NCI-H446 (cell line): ENCODE measurements around the gene RGS17.
"Not testable (repeated sequence)": the region's sequence is repeated elsewhere in the genome, so short reads cannot be mapped to it uniquely, and the experiment has no call there.

Experiments used
- DNase-seq, 2 experiments: peaks; one replicate each; lab custom pipeline; 2025; lab: John Stamatoyannopoulos, UW

The RGS17 gene

GRCh38 chr6:153031335-153031955, 99.6 kb downstream of the RGS17 start:
- no peak for DNase-seq

GRCh38 chr6:153028963-153029362, 102.1 kb downstream of the RGS17 start:
- DNase-seq, result no peak

GRCh38 chr6:153028286-153028685, 102.8 kb downstream of the RGS17 start:
- no peak for DNase-seq

- no peak for DNase-seq
Measured at GRCh38 chr6:153027480-153027879, 103.6 kb downstream of the RGS17 start.

- DNase-seq, result no peak
Measured at GRCh38 chr6:153024709-153025017, 106.4 kb downstream of the RGS17 start.

- peak; percentile 20 to 56 for DNase-seq
Measured at GRCh38 chr6:153023977-153024708, 106.9 kb downstream of the RGS17 start.

GRCh38 chr6:153018355-153018754, 112.7 kb downstream of the RGS17 start:
- DNase-seq, result no peak

- no peak for DNase-seq
Measured at GRCh38 chr6:153016846-153017245, 114.2 kb downstream of the RGS17 start.

GRCh38 chr6:153015094-153015640, 115.9 kb downstream of the RGS17 start:
- no peak for DNase-seq

GRCh38 chr6:153013438-153013837, 117.6 kb downstream of the RGS17 start:
- no peak for DNase-seq

- DNase-seq, result no peak
Measured at GRCh38 chr6:153012856-153013255, 118.2 kb downstream of the RGS17 start.

- no peak for DNase-seq
Measured at GRCh38 chr6:153003366-153003690, 127.8 kb downstream of the RGS17 start.

- peak; percentile 80 to 94 for DNase-seq
Measured at GRCh38 chr6:153002613-153003365, 128.3 kb downstream of the RGS17 start, which contains the start of gene MTRF1L. MTRF1L (minus strand) TSS chr6:153002709; CDS start chr6:153002685, 24 bp downstream.

- no peak for DNase-seq
Measured at GRCh38 chr6:153001767-153002612, 129.1 kb downstream of the RGS17 start.

- DNase-seq, result not testable (repeated sequence)
Measured at GRCh38 chr6:153000790-153001189, 130.3 kb downstream of the RGS17 start.

GRCh38 chr6:153000243-153000642, 130.8 kb downstream of the RGS17 start:
- DNase-seq, result no peak

GRCh38 chr6:152999538-152999937, 131.5 kb downstream of the RGS17 start:
- not testable (repeated sequence) for DNase-seq

- no peak for DNase-seq
Measured at GRCh38 chr6:152993847-152994246, 137.2 kb downstream of the RGS17 start.

- DNase-seq, result no peak
Measured at GRCh38 chr6:152993431-152993830, 137.7 kb downstream of the RGS17 start.

GRCh38 chr6:152986978-152987377, 144.1 kb downstream of the RGS17 start:
- DNase-seq, result no peak

GRCh38 chr6:152985300-152985699, 145.8 kb downstream of the RGS17 start:
- not testable (repeated sequence) for DNase-seq

GRCh38 chr6:152984513-152984872, 146.6 kb downstream of the RGS17 start:
- DNase-seq, result no peak
